ENCODE data around the gene SLC38A2.

- TF ChIP-seq CTCF (conservative IDR thresholded peaks at IDR 0.05; ENCODE audit: low read depth in 2 of 2) (peak; percentile 37 to 49; a peak in 3 of 4 replicates), POLR2AphosphoS5 (IDR thresholded peaks at IDR 0.05; ENCODE audit: low read depth) (no peak), EZH2phosphoT487 (IDR thresholded peaks at IDR 0.05; ENCODE audit: unreplicated experiment) (no peak), REST (IDR thresholded peaks at IDR 0.05; ENCODE audit: unreplicated experiment) (no peak), EZH2 (IDR thresholded peaks at IDR 0.05; ENCODE audit: low read depth, unreplicated experiment) (no peak), STAT1 (IDR thresholded peaks at IDR 0.05; ENCODE audit: unreplicated experiment) (no peak), CREB1 (CRISPR knock-in tag; IDR thresholded peaks at IDR 0.05; ENCODE audit: low read depth) (no peak), ETS1 (IDR thresholded peaks at IDR 0.05) (no peak), JUNB (IDR thresholded peaks at IDR 0.05; ENCODE audit: unreplicated experiment) (no peak), ZNF331 (CRISPR knock-in tag; IDR thresholded peaks at IDR 0.05; ENCODE audit: low read depth) (no peak), ZNF114 (CRISPR knock-in tag; IDR thresholded peaks at IDR 0.05) (no peak)
These were observed 18.3 kb downstream of the SLC38A2 start for GRCh38 chr12:46354111-46354801.

Measured in GM23338 (cell line).